HG02610 (cell line): Measurements from ENCODE around the gene MRM3.
"Not testable (repeated sequence)": the region's sequence is repeated elsewhere in the genome, so short reads cannot be mapped to it uniquely, and the experiment has no call there.

ENCODE experiments used
- ATAC-seq: cut with Tn5 transposase; IDR thresholded peaks from one replicate; pipeline ENCODE4 v1.9.1; 2021; ENCODE audit warnings: mild to moderate bottlenecking, moderate library complexity; ENCODE audit not compliant: unreplicated experiment

MRM3 gene

DNA sequence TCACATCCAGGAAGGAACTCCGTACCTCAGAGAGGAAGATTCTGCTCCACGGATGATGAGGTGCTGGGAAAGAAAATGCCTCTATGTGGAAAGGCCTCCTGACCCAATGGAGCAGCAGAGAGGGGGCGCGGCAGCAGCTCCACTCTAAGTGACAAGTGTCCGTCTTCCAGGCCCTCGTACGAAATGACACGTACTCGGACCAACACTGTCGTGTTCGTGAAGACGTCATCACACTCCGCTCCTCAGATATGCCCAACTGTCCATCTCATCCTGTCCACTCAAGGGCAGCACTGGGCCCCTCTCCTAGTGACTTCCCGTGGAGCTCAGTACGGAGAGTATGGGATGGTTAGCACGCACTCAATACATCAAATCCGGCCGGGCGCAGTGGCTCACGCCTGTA is 32.2 kb downstream of the MRM3 start:
- ATAC-seq, result no peak

DNA sequence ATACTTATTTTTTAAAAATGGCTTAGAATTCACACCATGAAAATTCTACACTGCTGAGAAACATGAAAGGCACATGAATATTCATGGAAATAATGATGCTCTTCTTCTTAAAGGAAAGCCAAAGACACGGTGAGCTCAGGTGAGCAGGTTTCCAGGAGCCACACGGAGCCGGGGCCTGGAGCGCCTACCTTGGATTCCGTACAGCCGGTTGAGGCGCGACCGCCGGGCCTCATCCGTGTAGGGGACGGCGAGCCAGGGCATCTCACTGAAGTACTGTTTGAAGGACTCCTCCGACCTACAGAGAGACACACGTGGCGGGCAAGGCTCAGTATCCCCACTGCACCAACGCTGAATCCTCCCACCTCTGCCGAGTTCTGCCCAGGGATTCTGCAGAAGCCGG is 37.1 kb downstream of the MRM3 start:
- ATAC-seq, result no peak

DNA sequence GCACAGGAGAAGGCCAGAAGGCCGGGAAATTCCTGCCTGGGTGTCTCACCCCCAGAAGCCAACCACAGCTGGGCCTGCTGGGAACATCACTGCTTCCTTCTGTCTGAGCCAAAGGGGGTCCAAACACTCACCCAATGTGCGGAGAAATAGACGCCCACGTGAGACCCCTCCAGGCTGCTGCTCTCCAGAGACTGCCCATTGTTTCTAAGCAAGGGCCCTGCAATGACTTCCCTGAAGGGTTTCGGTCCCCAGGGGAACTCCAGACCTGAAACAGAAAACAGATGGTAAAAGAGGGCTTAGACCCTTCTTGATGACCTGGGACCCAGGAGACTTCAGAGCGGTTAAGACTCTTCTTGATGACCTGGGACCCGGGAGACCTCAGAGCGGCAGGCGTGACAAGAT is 41.3 kb downstream of the MRM3 start:
- no peak for ATAC-seq

DNA sequence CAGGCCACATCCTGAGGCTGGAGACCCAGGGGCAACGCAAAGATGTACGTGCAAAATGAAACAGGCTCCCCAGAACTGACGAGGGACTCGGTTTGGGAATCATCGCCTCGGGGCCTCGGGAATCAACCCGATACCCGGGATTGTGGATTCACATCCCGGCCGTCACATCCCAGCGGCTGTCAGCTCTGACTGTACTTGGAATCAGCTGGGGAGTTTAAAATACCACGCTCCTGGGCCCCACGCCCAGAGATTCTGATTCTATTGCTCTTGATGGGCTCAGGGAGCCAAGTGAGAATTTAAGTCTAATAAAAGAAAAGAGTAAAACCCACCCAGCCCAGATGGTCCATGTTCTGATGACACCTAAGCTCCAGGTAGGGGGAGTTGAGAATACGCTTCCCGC is 42.2 kb downstream of the MRM3 start:
- no peak for ATAC-seq

DNA sequence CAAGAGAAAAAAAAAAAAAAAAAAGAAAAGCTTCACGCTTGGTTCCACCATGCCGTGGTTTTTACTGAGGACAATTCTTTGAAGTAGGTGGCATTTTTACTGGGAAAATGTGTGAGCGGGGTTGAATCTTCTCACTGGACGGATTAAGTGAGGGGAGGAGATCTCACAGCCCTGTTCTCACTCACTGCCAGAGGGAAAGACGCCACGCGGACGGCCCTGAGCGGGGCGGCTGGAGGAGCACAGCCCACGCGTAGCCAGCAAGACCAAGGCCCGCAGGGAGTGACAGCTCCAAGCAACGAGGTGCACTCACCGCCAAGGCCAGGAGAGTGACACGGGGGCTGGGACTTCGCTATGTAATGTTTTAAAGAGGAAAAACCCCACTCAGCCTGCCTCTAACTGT is 43.1 kb downstream of the MRM3 start:
- ATAC-seq, result no peak

DNA sequence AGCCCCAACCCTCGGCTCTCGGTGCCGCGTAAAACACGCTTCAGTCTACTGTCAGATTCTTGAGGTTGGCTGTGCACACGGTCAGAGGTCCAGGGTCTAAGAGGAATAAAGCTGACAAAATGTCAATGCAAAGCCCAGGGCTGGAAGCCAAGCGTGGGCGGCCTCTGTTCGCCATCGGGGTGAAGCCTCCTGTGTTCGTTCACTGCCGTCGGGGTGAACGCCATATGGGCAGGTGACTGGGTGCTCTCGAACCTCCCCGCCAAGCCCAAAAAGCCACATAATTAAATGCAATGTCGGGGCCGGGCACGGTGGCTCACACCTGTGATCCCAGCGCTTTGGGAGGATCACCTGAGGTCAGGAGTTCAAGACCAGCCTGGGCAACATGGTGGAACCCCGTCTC is 44.6 kb downstream of the MRM3 start:
- ATAC-seq, result no peak

DNA sequence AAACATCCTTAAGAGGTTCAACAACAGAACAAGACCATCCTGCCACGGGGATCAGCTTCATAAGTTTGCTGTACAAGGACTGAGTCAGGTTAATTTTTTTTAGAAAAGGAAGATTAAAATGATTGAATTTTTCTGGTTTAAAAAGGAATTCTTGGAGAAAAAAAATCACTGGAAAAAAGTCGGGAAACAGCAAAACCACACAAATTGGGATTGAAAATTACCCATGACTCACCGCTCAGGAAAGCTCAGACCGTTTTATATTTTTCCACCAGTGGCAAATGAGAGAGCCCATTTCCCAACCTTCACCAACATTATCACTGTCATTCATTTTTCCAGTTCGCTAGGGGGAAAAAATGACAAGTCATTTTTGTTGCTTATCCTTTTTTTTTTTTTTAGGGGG is 46.6 kb downstream of the MRM3 start:
- no peak for ATAC-seq

DNA sequence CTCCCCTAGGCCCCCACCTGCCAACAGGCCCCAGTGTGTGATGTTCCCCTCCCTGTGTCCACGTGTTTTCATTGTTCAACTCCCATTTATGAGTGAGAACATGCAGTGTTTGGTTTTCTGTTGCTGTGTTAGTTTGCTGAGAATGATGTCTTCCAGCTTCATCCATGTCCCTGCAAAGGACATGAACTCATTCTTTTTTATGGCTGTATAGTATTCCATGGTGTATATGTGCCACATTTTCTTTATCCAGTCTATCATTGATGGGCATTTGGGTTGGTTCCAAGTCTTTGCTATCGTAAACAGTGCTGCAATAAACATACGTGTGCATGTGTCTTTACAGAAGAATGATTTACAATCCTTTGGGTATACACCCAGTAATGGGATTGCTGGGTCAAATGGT is 47.5 kb downstream of the MRM3 start:
- ATAC-seq, result not testable (repeated sequence)

DNA sequence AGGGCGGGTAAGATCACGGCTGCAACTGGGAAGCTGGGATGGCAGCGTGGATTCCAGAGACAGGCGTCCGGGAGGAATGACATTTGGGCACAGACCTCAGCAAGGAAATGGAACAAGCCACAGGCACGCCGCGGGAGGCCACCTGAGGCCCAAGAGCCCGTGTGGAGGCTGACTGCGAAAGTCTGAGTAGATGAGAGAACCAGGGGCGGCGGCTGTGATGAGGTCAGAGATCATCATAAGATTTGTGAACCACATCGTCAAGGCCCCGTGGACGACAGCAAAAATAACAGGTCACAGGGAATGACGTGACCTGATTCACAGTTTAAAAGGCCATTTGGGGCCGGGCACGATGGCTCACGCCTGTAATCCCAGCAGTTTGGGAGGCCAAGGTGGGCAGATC is 48.2 kb downstream of the MRM3 start:
- no peak for ATAC-seq

DNA sequence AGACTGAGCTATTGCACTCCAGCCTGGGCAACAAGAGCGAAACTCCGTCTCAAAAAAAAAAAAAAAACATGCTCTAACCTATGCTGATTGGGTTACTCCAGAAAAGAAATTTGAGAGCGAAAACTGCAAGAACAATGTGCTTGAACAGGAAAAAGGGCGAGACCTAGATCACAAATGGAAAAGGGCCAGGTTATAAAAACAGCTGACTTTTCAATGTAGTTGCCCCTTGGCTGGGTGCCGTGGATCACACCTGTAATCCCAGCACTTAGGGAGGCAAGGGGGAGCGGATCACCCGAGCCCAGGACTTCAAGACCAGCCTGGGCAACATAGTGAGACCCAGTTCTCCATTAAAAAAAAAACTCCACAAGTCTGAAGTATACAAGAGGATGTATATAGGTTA is 48.8 kb downstream of the MRM3 start:
- no peak for ATAC-seq

DNA sequence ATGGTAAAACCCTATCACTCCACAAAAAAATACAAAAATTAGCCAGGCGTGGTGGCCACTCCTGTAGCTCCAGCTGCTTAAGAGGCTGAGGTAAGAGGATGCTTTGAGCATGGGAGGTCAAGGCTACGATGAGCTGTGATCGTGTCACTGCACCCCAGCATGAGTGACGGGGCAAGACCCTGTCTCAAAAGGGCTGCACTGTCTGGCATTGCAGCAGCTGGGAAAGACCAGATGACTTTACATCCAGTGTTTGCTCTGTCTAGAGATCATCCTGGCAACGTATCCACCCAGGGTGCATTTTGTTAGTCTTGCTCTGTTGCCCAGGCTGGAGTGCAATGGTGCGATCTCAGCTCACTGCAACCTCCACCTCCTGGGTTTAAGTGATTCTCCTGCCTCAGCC is 52.0 kb downstream of the MRM3 start:
- no peak for ATAC-seq

DNA sequence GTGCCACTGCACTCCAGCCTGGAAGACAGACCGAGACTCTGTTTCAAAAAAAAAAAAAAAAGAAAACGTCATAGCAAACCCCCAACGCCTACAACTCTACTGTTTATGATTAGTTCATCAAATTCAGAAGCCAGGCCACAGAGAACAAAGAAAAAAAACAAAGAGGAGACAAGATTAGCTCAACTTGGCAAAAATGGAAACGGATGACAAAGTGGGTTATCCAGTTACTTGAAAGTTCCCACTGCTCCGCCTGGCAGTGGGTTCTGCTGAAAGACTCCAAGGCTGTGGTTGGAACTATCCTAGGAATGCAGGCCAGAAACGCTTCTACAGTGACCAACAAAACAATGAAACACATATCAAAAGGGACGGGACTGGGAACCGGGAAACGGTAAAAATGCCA is 53.1 kb downstream of the MRM3 start:
- no peak for ATAC-seq

DNA sequence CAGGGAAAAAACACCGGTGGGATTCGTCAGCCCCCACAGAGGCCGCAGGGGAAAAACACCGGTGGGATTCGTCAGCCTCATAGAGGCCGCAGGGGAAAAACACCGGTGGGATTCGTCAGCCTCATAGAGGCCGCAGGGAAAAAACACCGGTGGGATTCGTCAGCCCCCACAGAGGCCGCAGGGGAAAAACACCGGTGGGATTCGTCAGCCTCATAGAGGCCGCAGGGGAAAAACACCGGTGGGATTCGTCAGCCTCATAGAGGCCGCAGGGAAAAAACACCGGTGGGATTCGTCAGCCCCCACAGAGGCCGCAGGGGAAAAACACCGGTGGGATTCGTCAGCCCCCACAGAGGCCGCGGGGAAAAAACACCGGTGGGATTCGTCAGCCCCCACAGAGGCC is 53.6 kb downstream of the MRM3 start:
- not testable (repeated sequence) for ATAC-seq

DNA sequence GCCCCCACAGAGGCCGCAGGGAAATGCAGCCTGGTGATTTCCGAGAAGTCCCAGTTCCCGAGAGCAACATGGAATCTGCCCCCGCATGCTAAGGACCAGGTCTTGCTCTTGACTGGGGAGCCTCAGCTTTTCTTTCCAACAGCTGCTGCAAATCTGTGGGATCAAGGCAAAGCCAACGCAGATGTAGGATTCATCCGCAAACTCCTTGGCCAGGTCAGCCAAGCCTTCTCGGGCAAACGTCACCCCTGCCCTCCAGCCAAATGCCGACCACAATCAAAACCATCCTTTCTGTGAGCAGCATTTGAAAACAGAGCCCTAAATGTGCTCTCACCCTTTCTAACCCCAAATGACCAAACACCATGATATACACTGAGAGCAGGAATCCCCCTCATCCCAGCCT is 54.0 kb downstream of the MRM3 start:
- no peak for ATAC-seq

DNA sequence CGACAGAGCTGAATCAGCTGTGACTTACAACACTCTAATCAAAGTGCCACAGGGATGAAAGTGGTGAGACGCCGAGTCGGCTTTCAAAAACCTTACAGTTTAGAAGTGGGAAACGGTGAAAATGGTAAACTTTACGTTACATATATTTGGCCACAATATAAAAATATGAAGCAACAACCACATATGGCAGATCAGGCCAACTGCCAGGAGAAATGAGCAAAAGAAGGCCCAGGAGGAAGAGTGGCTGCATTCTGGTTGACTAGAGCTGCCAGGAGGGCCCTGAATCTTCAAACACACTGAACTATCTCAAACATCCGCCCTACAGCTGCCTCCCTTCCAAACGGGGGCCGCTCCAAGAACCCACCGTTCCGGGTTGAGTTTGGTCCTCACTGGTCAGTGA is 56.3 kb downstream of the MRM3 start:
- ATAC-seq, result no peak

DNA sequence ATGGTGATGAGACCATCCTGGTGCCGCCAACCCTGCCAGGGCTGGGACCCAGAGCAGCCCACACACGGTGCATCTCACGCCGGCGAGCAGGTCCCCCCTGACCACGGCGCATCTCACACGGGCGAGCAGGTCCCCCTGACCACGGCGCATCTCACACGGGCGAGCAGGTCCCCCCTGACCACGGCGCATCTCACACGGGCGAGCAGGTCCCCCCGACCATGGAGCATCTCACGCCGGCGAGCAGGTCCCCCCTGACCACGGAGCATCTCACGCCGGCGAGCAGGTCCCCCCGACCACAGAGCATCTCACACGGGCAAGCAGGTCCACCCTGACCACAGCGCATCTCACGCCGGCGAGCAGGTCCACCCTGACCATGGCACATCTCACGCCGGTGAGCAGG is 59.2 kb downstream of the MRM3 start:
- ATAC-seq, result no peak
